Endothelial cell of umbilical vein (primary cell): ENCODE measurements around the gene NR2F2.

Source experiments
- EZH2 ChIP-seq: IDR thresholded peaks from 2 replicates; pipeline ENCODE4 v1.6.1; 2012; ENCODE audit warnings: borderline replicate concordance, low read depth, mild to moderate bottlenecking, moderate library complexity, low read length, inconsistent platforms; ENCODE audit not compliant: severe bottlenecking
- GATA2 ChIP-seq: IDR thresholded peaks from 2 replicates; pipeline ENCODE4 v1.7.0; 2011; ENCODE audit warnings: low read depth, mild to moderate bottlenecking, moderate library complexity, mixed read lengths, low read length; ENCODE audit not compliant: insufficient read length, insufficient read depth
- POLR2A ChIP-seq: IDR thresholded peaks from 2 replicates; pipeline ENCODE4 v1.6.1; 2012; ENCODE audit warnings: low read depth, mild to moderate bottlenecking, control low read depth, low read length
- POLR2AphosphoS5 ChIP-seq: IDR thresholded peaks from 2 replicates; pipeline ENCODE4 v1.6.1; 2012; ENCODE audit warnings: low read depth, mild to moderate bottlenecking, control low read depth, low read length, moderate library complexity; ENCODE audit not compliant: insufficient read depth

GRCh38 chr15:96342406-96343112 is 12.1 kb downstream of the NR2F2 start:
- TF ChIP-seq GATA2 (no peak), POLR2A (no peak), POLR2AphosphoS5 (no peak), EZH2 (no peak)
